HG02943 (cell line): Measurements from ENCODE around the gene DPH7.
A peak's percentile ranks its signal among the peaks of the same experiment; 100 is the strongest.
"Not testable (repeated sequence)": the region's sequence is repeated elsewhere in the genome, so short reads cannot be mapped to it uniquely, and the experiment has no call there.

ENCODE experiments used
- ATAC-seq: cut with Tn5 transposase; IDR thresholded peaks from one replicate; pipeline ENCODE4 v1.9.1; 2021; ENCODE audit warnings: mild to moderate bottlenecking, low read depth, moderate library complexity; ENCODE audit not compliant: unreplicated experiment

DPH7 gene

DNA sequence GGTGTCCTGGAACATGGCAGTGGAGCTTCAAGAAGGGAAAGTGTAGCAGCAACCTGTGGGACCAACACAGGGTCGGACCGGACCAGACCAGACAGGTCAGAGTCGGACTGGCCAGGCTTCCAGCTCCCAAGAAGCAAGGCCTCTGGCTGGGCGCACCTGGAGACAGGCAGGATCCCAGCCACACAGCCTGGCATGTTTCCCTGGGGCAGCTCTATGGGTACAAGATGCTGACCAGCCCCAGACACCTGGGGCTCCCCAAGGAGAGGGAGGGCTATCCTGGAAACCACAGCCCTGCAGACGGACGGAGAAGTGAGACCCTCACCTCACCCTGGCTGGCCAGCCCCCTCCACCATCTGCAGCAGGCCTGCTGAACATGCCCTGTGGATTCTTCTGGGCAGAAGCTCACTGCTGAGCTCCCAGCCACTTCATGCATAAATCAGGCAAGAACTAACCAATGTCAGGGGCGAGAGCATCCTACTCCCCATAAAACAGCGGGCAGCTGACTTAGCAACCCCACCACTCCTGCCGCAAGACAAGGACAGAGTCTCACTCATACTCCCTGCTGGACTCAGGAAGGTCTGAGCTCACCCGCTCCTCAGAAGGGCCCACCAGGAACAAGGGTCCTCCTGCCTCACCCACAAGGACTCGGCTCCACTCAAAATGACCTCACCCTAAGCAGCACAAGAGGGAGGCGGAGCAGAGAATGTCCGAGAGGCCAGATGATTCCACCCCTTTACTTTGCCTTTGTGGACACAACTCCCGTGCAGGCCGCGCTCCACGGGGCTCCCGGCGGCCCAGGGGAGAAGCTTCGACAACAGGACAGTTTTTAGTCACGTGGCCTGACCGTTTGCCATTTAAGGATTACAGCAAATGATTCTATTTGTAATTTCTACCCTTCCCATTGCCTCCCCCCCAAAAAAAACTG, 2.9 kb upstream of the DPH7 start:
- ATAC-seq: no peak

DNA sequence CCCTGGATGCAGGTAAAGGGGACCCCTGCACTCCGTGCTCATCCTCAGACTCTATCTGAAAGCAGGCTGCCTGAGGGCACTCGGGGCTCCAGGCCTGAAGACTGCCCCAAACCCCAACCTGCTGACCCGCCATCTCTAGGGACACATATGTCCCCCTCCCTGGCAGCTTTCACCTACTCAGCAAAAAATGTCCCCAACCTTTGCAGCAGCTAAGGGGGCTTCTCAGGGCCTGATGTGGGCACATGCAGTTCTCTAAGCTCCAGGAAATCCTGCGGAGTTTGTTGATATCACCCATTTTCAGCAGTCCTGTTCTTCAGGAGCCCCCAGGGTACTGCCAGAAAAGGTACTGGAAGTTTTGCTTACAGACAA, 2.2 kb upstream of the DPH7 start:
- no peak for ATAC-seq

DNA sequence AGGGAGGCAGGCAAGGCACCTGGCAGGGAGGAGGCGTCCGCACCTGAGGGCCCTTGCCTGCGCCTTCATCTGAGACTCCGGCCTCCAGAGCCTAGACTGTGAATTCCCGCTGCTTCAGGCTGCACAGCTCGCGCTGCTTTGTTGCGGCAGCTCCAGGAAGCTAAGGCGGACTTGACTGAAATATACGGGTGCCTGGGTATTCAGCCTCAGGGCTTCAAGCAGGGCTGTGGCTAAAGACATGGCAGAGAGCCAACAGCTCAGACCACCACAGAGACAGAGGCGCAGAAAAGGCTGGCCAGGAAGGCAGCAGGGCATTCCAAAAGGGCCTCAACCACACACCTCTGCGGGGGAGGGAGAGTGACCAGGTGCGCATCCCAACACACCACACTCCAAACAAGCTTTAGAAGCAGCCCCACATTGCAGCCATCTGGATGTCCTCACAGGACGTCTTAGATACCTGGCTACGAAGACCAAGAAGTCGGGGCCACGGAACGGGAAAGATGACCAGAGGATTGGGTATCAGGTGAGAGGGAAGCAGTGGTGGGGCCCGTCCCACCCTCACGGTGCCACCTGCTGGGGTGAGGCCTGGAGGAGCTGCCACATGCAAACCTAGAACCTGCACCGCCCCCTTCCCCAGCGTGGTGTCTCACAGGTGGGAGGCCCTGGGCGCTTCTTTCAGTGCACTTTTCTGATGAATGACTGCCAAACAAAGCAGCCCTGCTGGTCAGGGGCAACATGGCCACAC, 1.7 kb upstream of the DPH7 start:
- ATAC-seq: no peak

DNA sequence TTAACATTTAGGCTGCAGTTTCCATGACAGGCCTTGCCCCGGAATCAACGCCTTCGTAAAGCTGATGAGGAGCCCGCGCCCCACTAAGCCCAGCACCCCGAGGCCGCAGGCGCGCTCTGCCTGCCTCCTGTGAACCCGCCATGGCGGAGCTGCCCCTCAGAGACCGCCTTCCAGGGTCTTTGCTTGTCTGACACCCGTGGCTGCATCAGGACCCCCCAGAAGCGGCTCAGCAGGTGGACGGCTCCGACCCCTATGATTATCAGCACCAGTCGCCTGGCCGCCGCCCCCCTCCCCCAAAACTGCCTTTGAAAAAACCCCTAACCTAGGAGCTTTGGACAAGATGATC, 507 bp upstream of the DPH7 start:
- no peak for ATAC-seq

DNA sequence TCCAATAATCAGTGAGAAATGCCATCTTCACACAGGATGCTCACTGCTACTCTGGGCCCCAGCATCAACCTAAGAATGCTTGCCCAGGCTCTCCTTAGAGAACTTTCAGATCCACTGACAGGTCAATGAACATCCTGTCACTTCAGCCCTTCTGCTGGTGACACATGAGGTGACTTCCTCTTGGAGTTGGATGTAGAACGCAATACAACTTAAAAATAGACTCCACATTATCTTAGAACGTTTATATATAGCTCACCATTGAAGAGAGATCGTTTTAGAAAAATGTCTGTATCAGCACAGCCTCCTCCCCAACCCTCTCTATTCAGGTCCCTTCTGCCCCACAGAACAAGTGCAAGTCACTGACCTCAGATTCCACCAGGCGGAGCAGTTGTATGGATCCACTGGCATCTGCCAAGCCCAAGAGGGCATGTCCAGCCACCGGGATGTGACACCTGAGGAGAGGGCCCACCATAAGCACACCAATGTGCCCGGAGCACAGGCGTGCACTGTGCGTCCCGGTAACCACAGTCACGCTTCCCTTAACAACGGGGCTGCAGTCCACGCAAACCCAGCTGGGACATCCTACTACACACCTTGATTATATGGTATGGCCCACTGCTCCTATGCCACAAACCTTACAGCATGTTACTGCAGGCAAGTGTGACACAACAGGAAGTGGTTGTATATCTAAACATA, 2.9 kb downstream of the DPH7 start:
- ATAC-seq: no peak

DNA sequence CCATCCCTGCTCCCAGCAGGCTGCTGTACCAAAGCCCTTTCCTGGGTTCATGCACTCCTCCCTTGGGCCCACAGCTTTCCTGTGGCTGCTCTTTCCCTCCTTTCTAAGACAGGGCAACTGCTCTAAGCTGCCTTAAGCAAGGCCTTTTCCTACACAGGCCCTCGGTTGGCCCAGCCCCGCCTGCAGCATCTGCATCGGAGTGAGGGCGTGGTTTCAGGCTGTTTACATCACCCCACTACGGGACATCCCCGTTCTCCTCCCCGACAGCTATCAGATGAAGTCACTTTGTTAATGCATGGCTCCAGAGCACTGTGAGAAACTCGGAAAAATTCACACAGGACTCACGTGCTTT, 3.4 kb downstream of the DPH7 start:
- ATAC-seq: no peak

DNA sequence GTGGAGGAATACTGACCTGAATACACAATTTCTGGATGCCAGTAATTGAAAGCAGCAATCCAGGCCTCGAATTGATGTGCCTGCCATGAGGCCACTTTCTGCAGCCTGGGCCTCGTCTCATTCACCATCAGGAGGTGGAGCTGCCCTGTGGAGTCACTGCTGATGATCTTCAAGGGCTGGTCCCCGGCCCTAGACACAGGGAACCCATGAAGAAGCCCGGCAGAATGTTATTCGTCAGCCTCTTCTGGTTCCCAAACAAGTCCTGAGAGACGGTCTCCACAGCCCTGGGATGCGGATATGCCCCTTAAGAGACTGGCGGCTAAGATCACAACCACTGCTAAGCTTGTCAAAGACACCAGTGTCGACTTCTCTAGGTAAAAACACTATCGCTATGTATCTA, 4.5 kb downstream of the DPH7 start:
- ATAC-seq: no peak

DNA sequence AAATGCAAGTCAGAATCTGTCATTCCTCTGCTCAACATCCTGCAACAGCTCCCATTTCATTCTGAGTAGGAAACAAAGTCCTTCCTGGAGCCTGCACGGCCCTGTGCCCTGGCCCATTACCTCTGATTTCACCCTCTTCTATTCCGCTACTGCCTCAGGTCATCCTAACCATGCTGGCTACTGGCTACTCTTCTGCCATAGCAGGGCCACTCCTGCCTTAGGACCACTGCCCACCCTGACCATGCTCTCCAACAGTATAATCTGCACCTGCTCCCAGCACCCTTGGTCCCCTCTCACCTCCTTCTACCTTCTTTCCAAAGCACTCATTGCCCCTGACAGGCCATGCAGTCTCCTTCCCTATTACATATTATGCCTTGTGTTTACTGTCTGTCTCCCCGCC, 8.2 kb downstream of the DPH7 start:
- ATAC-seq: no peak

DNA sequence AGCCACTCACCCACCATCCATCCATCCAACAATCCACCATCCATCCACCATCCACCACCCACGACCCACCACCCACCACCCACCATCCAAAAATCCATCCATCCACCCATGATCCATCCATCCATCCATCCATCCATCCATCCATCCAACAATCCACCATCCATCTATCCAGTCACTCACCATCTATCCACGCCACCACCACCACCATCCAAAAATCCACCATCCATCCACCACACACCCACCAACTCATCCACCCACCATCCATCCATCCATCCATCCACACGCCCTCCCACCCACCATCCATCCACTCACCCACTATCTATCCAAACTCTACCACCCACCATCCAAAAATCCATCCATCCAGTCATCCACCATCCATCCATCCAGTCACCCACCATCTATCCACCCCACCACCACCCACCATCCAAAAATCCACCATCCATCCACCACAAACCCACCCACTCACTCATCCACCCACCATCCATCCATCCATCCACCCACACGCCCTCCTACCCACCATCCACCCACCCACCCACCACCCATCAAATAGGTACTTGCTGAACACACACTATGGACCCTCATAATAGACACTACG, 9.0 kb downstream of the DPH7 start:
- ATAC-seq: no peak

DNA sequence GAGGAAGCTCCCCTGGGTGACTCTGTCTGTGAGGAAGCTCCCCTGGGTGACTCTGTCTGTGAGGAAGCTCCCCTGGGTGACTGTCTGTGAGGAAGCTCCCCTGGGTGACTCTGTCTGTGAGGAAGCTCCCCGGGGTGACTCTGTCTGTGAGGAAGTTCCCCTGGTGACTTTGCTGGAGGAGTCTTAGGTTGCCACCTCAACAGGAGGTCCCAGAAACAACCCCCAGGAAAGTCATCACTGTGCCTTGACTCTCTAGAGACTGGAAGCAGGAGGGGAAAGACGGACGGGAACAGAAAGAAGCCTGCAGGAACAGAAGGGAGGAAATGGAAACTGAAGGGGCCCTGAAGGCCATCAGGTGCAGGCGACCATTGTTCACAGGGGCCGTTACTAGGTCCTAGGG, 10.3 kb downstream of the DPH7 start:
- not testable (repeated sequence) for ATAC-seq

DNA sequence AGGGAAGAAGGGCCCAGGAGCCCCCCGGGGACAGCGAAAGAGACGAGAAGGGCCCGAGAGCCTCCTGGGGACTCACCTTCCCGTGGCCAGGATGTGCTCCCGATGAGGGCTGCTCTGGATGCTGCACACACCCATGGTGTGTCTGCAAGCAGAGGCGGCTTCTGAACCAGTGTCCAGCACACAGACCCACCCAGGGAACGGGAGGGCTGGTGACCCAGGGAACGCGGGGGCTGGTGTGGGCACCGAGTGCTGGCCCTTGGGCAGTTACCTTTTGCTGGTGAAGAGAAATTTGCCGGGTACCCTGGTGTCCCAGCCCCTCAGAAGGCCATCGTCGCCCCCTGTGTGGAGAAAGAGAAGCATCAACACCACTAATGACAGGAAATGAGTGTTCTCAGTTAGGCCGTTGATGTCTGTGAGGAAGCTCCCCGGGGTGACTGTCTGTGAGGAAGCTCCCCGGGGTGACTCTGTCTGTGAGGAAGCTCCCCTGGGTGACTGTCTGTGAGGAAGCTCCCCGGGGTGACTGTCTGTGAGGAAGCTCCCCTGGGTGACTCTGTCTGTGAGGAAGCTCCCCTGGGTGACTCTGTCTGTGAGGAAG, 13.8 kb downstream of the DPH7 start:
- no peak for ATAC-seq

DNA sequence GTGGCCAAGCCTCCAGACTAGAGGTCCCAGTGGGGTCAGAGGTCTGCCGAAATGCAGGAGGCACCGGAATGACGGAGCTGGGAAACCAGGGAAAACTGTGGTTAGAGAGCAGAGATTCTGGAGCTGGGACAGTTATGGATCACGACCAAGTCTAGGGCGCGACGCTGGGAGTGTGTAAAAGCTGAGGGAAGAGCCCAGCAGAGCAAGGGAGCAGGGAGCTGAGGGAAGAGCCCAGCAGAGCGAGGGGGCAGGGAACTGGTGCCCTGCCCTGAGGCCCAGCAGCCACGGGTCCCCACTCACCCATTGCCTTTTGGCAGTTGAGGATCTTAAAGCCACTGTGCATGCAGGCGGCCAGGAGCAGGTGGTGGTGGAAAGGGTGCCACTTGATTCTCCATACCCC, 14.6 kb downstream of the DPH7 start:
- no peak for ATAC-seq

DNA sequence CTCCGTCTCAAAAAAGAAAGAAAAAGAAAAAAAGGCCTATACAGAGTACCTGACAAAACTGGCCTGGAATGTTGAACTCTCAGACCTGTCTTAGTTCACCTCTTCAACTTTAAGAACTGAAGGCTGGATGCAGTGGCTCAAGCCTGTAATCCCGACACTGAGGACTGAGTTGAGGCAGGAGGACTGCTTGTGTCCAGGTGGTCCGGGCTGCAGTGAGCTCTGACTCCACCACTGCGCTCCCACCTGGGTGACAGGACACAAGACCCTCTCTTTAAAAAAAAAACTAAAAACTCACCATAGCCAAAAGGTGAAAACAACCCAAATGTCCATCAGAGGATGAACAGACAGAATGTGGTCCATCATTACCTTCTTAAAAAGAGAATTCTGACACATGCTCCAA, 20.6 kb downstream of the DPH7 start:
- ATAC-seq: no peak

DNA sequence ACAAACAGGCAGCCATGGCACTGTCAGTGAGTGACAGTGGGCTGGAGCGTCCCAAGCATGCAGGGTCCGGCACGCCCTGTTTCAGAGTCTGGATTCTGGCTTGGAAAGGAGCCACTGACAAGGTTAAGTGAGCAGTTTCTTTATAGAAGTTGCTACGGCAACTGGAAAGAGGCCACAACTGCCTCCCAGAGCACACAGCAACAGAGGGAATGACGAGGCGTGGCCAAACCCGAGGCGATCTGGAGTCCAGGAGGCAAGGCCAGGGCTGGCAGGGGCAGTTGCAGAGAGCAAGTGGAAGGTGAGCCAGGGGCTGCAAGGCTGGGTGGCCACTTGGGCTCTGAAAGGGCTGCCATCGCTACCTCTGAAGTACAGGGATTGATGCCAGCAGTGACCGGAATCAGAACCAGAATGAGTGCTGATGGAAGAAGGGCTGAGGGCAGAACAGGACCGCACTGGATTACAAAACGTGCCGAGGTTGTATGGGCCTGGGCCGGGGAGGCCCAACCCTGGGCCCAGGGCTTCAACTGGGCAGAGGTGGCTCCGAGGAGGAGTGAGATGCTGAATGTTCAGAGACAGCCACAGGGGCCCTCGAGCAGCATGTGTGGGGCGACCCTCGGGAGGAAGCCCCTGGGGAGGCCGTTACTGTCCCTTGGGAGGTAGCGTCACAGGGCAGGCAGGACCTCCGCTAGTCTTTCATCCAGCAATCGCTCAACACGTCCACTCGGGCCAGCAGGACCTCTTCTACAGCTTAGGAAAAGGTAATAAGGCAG, 22.5 kb downstream of the DPH7 start:
- no peak for ATAC-seq

DNA sequence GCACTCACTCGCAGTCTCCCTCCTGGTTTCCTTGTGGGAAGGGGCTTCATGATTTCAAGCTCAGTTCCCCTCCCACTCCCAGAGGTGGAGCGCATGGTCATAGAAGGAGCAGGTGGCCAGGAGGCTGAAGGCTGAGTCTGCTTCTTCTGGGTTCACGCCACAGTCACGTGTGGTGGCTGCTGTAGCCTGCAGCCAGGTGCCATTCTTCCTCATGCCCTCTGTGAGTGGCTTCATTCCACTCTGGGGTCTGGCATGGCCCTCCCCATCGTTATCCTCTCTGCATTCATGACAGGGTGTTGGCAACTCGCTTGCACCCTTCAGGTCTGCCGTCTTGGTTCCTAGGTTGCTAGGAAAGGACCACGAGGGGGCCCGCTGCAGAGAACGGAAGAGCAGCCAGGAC, 23.5 kb downstream of the DPH7 start:
- no peak for ATAC-seq

DNA sequence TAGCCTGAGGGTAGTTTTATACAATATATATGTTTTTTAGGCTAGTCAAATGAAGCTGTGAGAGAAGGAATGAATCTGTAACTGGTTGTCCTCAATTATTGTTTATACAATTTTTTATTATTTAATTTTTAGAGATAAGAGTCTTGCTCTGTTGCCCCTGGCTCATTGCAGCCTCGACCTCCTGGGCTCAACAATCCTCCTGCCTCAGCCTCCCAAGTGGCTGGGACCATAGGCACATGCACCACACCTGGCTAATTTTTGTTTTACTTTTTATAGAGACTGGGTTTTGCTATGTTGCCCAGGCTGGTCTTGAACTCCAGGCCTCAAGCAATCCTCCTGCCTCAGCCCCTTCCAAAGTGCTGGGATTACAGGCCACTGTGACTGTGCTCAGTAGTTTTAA, 24.4 kb downstream of the DPH7 start:
- no peak for ATAC-seq

DNA sequence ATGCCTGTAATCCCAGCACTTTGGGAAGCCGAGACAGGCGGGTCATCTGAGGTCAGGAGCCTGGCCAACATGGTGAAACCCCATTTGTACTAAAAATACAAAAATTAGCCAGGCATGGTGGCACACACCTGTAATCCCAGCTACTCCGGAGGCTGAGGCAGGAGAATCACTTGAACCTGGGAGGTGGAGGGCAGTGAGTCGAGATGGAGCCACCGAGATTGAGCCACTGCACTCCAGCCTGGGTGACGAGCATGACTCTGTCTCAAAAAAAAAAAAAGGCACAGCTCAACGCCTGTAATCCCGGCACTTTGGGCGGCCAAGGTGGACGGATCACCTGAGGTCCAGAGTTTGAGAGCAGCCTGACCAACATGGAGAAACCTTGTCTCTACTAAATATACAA, 25.1 kb downstream of the DPH7 start:
- ATAC-seq: not testable (repeated sequence)

DNA sequence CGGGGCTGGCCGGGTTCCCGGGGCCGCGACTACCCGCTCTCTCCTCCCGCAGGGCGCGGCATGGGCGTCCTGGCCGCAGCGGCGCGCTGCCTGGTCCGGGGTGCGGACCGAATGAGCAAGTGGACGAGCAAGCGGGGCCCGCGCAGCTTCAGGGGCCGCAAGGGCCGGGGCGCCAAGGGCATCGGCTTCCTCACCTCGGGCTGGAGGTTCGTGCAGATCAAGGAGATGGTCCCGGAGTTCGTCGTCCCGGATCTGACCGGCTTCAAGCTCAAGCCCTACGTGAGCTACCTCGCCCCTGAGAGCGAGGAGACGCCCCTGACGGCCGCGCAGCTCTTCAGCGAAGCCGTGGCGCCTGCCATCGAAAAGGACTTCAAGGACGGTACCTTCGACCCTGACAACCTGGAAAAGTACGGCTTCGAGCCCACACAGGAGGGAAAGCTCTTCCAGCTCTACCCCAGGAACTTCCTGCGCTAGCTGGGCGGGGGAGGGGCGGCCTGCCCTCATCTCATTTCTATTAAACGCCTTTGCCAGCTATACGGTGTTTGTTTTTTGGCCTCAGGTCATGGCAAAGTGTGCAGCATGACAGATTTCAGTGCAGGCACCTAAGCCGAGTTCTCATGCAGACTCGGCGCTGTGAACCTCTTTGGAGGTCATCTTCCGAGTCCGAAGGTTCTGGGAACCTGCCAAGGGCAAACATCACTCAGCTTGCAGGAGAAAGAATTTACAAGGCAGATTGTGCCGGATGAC, 26.5 kb downstream of the DPH7 start:
- peak; percentile 25 for ATAC-seq

DNA sequence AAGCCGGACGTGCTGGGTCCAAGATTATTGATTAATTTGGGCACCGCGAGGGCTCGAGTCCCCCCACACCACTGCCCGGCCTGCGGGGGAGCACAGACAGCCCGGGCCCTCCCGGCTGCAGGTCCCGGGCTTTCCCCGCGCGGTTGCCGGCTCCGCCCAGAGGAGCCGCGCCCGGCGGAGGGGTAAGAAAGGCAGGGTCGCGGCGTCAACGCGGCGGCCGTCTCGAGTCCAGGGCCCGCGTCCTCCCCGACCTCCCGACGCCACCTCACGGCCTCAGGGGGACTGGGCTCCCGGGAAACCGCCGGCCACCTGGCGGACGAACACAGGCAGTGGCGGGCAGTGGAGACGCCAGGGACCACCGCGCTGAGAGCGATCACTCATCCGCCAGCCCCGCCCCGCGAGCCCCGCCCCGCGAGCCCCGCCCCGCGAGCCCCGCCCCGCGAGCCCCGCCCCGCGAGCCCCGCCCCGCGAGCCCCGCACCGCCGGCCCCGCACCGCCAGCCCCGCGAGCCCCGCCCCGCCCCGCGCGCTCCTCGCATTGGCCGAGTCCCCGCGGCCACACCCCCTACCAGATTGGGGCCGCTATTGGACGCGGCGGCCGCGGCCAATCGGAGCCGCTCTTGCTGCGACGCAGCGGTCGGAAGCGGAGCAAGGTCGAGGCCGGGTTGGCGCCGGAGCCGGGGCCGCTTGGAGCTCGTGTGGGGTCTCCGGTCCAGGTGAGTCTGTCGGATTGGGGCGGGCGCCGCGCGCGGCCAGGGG, 27.3 kb downstream of the DPH7 start, which contains the start of gene MRPL41:
Gene MRPL41 (plus strand): TSS at position 616 of the 758 bp plus-strand sequence. CDS start 203 bp downstream, outside the sequence.
- ATAC-seq: peak; percentile 67
